Immature natural killer cell (primary cell): ENCODE results near the gene FGFR2. TPM values are rescaled to one million over a fixed set of nuclear protein-coding genes. Genes with fewer than 3 reads are reported as not detected.
"Not testable (repeated sequence)": the region's sequence is repeated elsewhere in the genome, so short reads cannot be mapped to it uniquely, and the experiment has no call there.

Experiments
- DNase-seq, 3 donors: peaks; one replicate each; pipeline ENCODE4 v3.0.0; 2022; ENCODE audit warnings: mixed read lengths in 1 of 3
- H3K27ac Mint-ChIP-seq, 6 donors: one replicate each; pipeline ENCODE4 v1.8.0; 2020; ENCODE audit warnings: mixed read lengths in 6 of 6, mild to moderate bottlenecking in 5 of 6, inconsistent platforms in 4 of 6, moderate library complexity in 3 of 6
- H3K27me3 Mint-ChIP-seq, 3 donors: one replicate each; pipeline ENCODE4 v1.8.0; 2020 to 2021; ENCODE audit warnings: low read depth in 3 of 3, mild to moderate bottlenecking in 3 of 3, mixed read lengths in 3 of 3, moderate library complexity in 3 of 3, inconsistent platforms in 1 of 3
- H3K36me3 Mint-ChIP-seq, 3 donors: one replicate each; pipeline ENCODE4 v1.8.0; 2020; ENCODE audit warnings: mixed read lengths in 3 of 3, inconsistent platforms in 2 of 3, mild to moderate bottlenecking in 2 of 3
- H3K4me1 Mint-ChIP-seq, 2 donors: one replicate each; pipeline ENCODE4 v1.8.0; 2020; ENCODE audit warnings: inconsistent platforms in 2 of 2, mild to moderate bottlenecking in 2 of 2, mixed read lengths in 2 of 2, moderate library complexity in 1 of 2
- H3K4me3 Mint-ChIP-seq, 5 donors: one replicate each; pipeline ENCODE4 v1.8.0; 2020; ENCODE audit warnings: mild to moderate bottlenecking in 5 of 5, mixed read lengths in 5 of 5, inconsistent platforms in 3 of 5, moderate library complexity in 3 of 5
- H3K9me3 Mint-ChIP-seq, 6 donors: one replicate each; pipeline ENCODE4 v1.8.0; 2020; ENCODE audit warnings: mild to moderate bottlenecking in 6 of 6, mixed read lengths in 6 of 6, inconsistent platforms in 4 of 6, moderate library complexity in 3 of 6
- polyA plus RNA-seq, 3 donors: library from polyadenylated mRNA; unstranded; fragments of 300-500 nt; fragmentation: Illumina TruSeq; gene quantifications; one replicate each; pipeline ENCODE4 v1.2.3, GENCODE V29; 2021

The FGFR2 gene
- polyA plus RNA-seq, 3 donors from 2014 or later: not detected

GRCh38 chr10:121570315-121570714 is 27.9 kb downstream of the FGFR2 start:
- Mint-ChIP-seq H3K4me1 (no peaks in the 10 kb centered on the region), H3K4me3 (no peak overlapping the region), H3K27me3 (peaks cover 0 to 8% (median 0%) of the 10 kb centered on the region in 3 donors), H3K9me3 (peaks cover 0 to 2% (median 0%) of the 10 kb centered on the region in 6 donors), H3K36me3 (no peaks in the 10 kb centered on the region), H3K27ac (no peak overlapping the region)
- no peak for DNase-seq

DNA sequence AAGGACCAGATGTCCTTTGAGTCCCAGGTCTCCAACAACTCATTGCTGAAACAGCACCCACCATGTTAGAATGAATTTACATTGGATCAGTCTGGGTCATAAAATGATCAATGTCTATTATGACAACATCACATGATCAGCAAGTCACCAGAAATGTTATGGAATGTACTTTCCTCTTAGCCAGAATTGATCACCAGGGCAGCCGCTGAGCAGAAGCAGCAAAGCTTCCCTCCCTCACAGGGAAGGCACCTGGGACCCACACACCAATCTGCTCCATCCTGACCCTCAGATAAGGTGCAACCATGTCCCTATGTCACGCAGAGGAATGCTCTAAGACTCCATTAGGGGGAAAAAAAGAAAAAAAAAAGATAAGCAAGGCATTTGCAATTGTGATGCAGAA is 30.0 kb downstream of the FGFR2 start:
- Mint-ChIP-seq H3K27me3 (peaks cover 0 to 8% (median 0%) of the 10 kb centered on the region in 3 donors), H3K9me3 (peaks cover 0 to 2% (median 0%) of the 10 kb centered on the region in 6 donors), H3K36me3 (no peaks in the 10 kb centered on the region)

GRCh38 chr10:121567569-121567968 is 30.7 kb downstream of the FGFR2 start:
- no peak overlapping the region for H3K27ac Mint-ChIP-seq
- H3K4me3 Mint-ChIP-seq: no peak overlapping the region
- DNase-seq: no peak
- no peaks in the 10 kb centered on the region for H3K36me3 Mint-ChIP-seq
- peaks cover 0 to 8% (median 0%) of the 10 kb centered on the region in 3 donors for H3K27me3 Mint-ChIP-seq
- H3K9me3 Mint-ChIP-seq: peaks cover 0 to 2% (median 0%) of the 10 kb centered on the region in 6 donors
- no peaks in the 10 kb centered on the region for H3K4me1 Mint-ChIP-seq

More for the DNA sequence above, 30.0 kb downstream of the FGFR2 start:
- Mint-ChIP-seq H3K4me1 (no peaks in the 10 kb centered on the region), H3K27ac (no peak overlapping the region), H3K4me3 (no peak overlapping the region)
- no peak for DNase-seq

DNA sequence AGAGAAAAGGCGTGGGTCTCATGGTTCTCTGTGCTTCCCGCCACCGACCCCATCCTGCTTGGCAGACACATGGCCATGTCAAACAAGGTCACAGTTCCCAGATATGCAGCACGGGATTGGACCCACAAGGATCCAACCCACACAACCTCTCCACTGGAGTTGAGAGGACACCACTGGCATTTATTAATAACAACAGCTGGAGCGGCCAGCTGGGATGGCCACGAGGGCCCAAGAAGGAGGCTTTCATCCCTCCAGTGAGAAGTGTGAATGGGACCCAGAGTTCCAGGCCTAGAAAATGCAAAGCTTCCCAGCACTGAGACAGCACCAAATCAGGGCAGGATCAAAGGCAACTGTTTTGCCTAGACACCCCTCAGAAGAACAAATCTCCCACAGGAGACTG is 31.5 kb downstream of the FGFR2 start:
- no peaks in the 10 kb centered on the region for H3K36me3 Mint-ChIP-seq
- no peak overlapping the region for H3K27ac Mint-ChIP-seq
- peaks cover 0 to 8% (median 2%) of the 10 kb centered on the region in 3 donors for H3K27me3 Mint-ChIP-seq
- peaks cover 0 to 2% (median 0%) of the 10 kb centered on the region in 6 donors for H3K9me3 Mint-ChIP-seq
- H3K4me3 Mint-ChIP-seq: no peak overlapping the region
- H3K4me1 Mint-ChIP-seq: no peaks in the 10 kb centered on the region
- no peak for DNase-seq

- Mint-ChIP-seq H3K4me1 (no peaks in the 10 kb centered on the region), H3K27me3 (peaks cover 2 to 4% (median 2%) of the 10 kb centered on the region in 3 donors), H3K4me3 (no peak overlapping the region), H3K9me3 (no peaks in the 10 kb centered on the region), H3K27ac (no peak overlapping the region), H3K36me3 (no peaks in the 10 kb centered on the region)
- DNase-seq: no peak
These were observed 38.8 kb downstream of the FGFR2 start for GRCh38 chr10:121559326-121560026.

DNA sequence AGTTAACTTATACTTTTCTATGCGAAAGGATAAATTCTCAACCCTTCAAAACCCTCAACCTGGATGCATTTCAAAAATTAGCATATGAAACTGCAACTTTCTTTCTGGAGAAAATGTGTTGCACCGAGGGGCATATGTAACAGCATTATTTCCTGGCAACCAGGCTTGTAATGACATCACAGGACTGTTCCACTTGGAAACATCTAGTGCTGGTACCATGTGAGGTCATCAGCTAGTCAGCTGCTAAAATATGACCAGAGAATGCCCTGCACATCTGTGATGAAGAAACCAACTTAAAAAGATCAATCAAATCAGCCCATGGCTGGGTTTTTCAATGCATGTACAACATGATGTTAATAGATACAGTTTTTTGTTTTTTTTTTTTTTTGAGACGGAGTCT is 40.0 kb downstream of the FGFR2 start:
- Mint-ChIP-seq H3K36me3 (no peaks in the 10 kb centered on the region), H3K4me1 (no peaks in the 10 kb centered on the region), H3K27ac (no peak overlapping the region), H3K27me3 (peaks cover 2 to 4% (median 2%) of the 10 kb centered on the region in 3 donors), H3K9me3 (no peaks in the 10 kb centered on the region), H3K4me3 (no peak overlapping the region)
- DNase-seq: no peak

DNA sequence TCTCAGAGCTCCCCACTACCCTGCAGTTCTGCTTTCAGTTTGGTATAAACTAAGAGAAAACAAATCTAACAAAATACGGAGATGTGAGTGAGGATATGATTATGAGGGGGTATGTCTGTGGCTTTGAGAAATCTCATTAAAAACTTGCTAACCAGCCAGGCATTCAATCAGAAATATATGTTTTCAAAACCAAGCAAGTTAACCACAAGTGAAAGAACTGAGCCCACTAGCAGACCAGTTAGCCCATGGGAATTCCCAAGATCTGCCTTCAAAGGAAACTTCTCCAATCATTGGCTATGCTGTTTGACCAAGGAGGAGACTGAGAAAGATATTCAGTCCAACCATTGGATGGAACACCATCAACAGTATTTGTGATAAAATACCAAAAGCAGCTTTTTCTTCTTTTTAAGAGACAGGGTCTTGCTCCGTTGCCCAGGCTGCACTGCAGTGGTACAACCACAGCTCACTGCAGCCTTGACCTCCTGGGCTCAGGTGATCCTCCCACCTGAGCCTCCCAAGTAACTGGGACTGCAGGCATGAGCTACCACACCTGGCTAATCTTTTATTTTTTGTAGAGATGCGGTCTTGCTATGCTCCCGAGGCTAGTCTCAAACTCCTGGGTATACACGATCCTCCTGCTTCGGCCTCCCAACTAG is 41.2 kb downstream of the FGFR2 start:
- peaks cover 0 to 2% (median 0%) of the 10 kb centered on the region in 6 donors for H3K9me3 Mint-ChIP-seq
- H3K4me3 Mint-ChIP-seq: no peak overlapping the region
- H3K36me3 Mint-ChIP-seq: no peaks in the 10 kb centered on the region
- H3K4me1 Mint-ChIP-seq: no peaks in the 10 kb centered on the region
- peaks cover 0 to 4% (median 2%) of the 10 kb centered on the region in 3 donors for H3K27me3 Mint-ChIP-seq
- H3K27ac Mint-ChIP-seq: no peak overlapping the region
- no peak for DNase-seq

DNA sequence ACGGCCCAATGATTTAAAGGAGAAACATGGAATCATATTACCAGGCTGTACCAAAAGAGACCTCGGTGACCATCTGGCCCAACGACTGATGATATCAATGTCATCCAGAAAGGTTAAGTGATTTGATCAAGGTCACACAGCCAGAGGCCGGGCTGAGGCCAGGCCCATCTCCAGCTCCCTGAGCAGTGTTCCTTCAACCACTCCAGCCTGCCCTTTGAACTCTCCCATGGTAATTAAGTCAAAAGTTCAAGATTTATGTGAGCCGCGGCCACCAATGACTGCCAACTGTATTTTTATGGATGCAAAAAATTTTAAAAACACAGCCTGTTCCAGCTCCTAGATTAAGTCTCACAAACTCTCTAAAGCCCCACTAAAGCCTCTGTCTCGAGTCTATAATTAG is 41.8 kb downstream of the FGFR2 start:
- H3K27ac Mint-ChIP-seq: no peak overlapping the region

GRCh38 chr10:121554916-121555315 is 43.3 kb downstream of the FGFR2 start:
- H3K27ac Mint-ChIP-seq, H3K9me3 Mint-ChIP-seq, H3K36me3 Mint-ChIP-seq, H3K27me3 Mint-ChIP-seq, DNase-seq, H3K4me3 Mint-ChIP-seq, H3K4me1 Mint-ChIP-seq: not testable (repeated sequence)

More for the DNA sequence above, 41.8 kb downstream of the FGFR2 start:
- H3K27me3 Mint-ChIP-seq: peaks cover 0 to 4% (median 2%) of the 10 kb centered on the region in 3 donors
- no peaks in the 10 kb centered on the region for H3K36me3 Mint-ChIP-seq
- no peak overlapping the region for H3K4me3 Mint-ChIP-seq
- H3K9me3 Mint-ChIP-seq: peaks cover 0 to 2% (median 0%) of the 10 kb centered on the region in 6 donors
- no peaks in the 10 kb centered on the region for H3K4me1 Mint-ChIP-seq
- DNase-seq: no peak

DNA sequence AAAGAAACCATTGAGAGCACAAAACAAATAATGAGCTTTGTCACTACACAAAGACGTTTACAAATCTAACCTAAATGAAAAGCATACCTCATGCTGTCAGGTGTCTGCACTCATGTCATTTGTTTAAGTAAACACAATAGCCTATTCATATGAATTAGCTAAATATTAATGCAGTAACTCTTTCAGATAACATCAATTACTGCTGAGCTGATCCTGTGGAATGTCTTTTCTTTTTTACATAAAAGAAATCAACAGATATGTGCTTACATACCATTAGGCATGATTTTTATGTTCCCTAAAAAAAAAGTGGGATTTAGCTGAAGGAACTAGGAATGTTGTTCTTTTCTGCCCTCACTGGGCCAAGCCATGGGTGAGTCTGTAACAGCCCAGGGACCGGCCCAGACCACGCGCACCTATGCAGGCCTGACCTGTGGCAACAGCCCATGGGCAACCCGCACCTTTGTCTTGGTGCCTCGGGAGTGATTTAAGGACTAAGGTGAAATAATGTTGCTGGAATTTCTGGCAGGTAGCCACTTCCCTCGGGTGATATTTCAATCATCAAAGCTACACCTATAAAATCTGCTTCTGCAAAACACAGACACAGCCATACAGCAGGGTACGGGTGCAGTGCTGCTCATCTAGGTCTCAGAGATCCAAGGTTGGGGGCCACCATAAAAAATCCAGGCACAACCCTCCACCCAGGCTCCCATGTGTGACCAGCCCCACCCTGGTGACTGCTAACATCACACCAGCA is 44.6 kb downstream of the FGFR2 start:
- Mint-ChIP-seq H3K9me3 (peaks cover 0 to 2% (median 0%) of the 10 kb centered on the region in 6 donors), H3K36me3 (no peaks in the 10 kb centered on the region), H3K27ac (no peak overlapping the region), H3K4me3 (no peak overlapping the region), H3K4me1 (no peaks in the 10 kb centered on the region), H3K27me3 (peaks cover 0 to 4% (median 0%) of the 10 kb centered on the region in 3 donors)
- no peak for DNase-seq

- Mint-ChIP-seq H3K9me3 (peaks cover 0 to 2% (median 0%) of the 10 kb centered on the region in 6 donors), H3K4me1 (no peaks in the 10 kb centered on the region), H3K4me3 (no peak overlapping the region), H3K27ac (no peak overlapping the region), H3K27me3 (peaks cover 0 to 4% (median 0%) of the 10 kb centered on the region in 3 donors), H3K36me3 (no peaks in the 10 kb centered on the region)
- no peak for DNase-seq
These were observed 45.5 kb downstream of the FGFR2 start for GRCh38 chr10:121552746-121553145.

- no peak overlapping the region for H3K27ac Mint-ChIP-seq
- no peaks in the 10 kb centered on the region for H3K36me3 Mint-ChIP-seq
- no peak for DNase-seq
- H3K4me1 Mint-ChIP-seq: no peaks in the 10 kb centered on the region
- peaks cover 0 to 3% (median 0%) of the 10 kb centered on the region in 6 donors for H3K9me3 Mint-ChIP-seq
- H3K4me3 Mint-ChIP-seq: no peak overlapping the region
- H3K27me3 Mint-ChIP-seq: peaks cover 0 to 5% (median 0%) of the 10 kb centered on the region in 3 donors
These were observed 46.9 kb downstream of the FGFR2 start for GRCh38 chr10:121551210-121551885.

DNA sequence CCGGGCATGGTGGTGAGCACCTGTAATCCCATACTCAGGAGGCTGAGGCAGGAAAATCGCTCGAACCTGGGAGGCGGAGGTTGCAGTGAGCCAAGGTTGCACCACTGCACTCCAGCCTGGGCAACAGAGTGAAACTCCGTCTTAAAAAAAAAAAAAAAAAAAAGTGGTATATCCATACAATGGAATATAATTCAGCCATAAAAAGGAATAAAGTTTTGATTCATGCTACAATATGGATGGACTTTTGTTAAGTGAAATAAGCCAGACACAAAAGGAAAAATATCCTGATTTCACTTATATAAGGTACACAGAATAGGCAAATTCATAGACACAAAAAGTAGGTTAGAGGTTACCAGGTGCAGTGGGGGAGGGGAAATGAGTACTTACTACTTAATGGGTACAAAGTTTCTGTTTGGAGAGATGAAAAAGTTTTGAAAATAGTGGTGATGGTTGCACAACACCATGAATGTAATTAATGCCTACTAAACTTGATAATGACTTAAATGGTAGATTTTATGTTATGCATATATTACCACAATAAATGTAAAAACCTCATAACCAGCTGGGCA is 53.9 kb downstream of the FGFR2 start:
- H3K4me1 Mint-ChIP-seq: no peaks in the 10 kb centered on the region
- no peak overlapping the region for H3K4me3 Mint-ChIP-seq
- H3K36me3 Mint-ChIP-seq: no peaks in the 10 kb centered on the region
- no peak for DNase-seq
- H3K9me3 Mint-ChIP-seq: peaks cover 0 to 3% (median 0%) of the 10 kb centered on the region in 6 donors
- H3K27me3 Mint-ChIP-seq: peaks cover 0 to 7% (median 2%) of the 10 kb centered on the region in 3 donors
- H3K27ac Mint-ChIP-seq: no peak overlapping the region
